ENCODE measurements around the gene PRDM7.

Gene PRDM7

DNA sequence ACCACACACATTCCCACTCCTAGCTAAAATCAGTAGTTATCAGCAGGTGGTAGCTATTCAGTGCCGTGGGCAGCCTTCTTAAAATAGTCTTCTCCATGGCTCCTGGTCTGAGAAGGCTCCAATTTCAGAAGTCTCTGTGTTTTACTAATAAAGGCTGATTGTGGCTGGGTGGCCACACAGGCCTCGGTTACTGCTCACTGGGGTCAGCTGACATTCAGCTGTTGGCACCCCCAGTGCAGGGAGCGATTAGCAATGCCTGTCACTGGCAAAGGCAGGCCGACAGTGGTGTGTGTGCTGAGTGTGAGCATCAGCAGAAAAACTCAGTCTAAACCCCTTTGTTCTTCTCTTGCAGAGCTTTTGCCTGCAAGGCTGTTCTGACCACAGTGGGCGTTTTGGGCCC is 41.2 kb downstream of the PRDM7 start:
- no peak for DNase-seq (ENCODE audit: low read depth)

DNA sequence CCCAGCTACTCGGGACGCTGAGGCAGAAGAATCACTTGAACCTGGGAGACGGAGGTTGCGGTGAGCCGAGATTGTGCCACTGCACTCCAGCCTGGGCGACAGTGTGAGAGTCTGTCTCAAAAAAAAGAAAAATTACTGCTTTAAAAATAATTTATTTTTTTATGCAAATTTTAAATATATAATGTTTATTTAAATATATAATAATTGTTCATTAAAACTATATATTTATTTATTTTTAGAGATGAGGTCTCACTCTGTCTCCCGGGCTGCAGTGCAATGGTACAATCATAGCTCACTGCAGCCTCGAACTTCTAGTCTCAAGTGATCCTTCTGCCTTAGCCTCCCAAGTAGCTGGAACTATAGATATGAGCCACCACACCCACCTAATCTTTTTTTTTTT is 42.6 kb downstream of the PRDM7 start:
- DNase-seq (ENCODE audit: low read depth), result no peak

- DNase-seq (ENCODE audit: low read depth), result no peak
These were observed 43.7 kb downstream of the PRDM7 start for GRCh38 chr16:90033387-90033786.

- DNase-seq (ENCODE audit: low read depth), result no peak
These were observed 44.3 kb downstream of the PRDM7 start for GRCh38 chr16:90032674-90033331.

DNA sequence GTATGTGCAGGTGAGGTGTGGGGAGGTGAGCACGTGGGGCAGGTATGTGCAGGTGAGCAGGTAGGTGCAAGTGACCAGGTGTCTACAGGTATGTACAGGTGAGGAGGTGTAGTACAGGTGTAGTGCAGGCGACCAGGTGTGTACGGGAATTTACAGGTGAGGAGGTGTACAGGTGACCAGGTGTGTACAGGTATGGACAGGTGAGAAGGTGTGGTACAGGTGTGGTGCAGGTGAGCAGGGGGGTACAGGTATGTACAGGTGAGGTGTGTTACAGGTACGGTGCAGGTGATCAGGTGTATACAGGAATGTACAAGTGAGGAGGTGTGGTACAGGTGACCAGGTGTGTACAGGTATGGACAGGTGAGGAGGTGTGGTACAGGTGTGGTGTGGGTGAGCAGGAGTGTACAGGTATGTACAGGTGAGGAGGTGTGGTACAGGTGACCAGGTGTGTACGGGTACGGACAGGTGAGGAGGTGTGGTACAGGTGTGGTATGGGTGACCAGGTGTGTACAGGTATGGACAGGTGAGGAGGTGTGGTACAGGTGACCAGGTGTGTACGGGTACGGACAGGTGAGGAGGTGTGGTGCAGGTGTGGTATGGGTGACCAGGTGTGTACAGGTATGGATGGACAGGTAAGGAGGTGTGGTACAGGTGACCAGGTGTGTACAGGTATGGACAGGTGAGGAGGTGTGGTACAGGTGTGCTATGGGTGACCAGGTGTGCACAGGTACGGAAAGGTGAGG is 45.0 kb downstream of the PRDM7 start:
- no peak for DNase-seq (ENCODE audit: low read depth)

DNA sequence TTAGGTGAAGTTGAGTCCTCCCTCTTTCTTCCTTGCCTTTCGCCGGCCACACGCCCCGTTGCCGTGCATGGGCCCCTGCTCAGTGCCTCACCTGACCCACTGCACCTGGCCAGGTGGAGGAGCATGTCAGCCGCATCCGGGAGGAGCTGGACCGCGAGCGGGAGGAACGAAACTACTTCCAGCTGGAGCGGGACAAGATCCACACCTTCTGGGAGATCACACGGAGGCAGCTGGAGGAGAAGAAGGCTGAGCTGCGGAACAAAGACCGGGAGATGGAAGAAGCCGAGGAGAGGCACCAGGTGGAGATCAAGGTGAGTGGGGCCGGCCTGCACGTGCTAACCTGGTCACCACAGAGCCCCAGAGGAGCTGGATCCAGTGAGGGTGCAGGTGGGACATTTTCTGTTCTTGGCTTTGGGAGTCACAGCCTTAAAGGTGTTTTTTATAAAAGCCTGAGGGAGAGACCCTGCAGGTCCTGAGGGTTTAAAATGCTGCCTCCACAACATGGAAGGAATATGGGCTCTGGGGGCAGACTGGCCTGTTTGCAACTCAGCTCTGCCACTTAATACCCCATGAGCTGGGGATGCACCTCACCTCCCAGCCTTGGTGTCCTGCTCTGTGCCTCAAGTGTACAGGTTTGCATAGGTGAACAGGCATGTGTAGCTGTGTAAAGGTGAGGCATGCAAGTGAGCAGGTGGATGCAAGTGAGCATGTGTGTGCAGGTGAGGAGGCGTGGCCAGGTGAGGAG is 45.8 kb downstream of the PRDM7 start:
- no peak for DNase-seq (ENCODE audit: low read depth)

GRCh38 chr16:90028985-90029384 is 48.1 kb downstream of the PRDM7 start:
- no peak for DNase-seq (ENCODE audit: low read depth)

DNA sequence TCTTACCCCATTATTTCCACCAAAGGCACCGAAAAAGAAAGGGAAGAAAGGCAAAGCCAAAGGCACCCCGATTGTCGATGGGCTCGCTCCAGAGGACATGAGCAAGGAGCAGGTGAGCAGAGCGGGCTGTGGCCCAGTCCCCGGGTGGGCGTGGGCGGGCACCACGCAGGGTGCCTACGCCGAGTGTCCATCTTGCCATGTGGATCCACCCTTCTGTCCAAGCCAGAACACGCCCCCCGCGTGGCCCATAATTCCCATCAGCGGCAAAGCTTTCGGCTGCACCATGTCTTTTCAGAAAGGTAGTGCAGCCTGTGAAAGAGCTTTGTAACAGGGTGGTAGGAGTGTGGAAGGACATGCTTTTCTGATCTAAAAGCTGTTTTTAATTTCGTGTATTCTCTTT is 49.5 kb downstream of the PRDM7 start:
- DNase-seq (ENCODE audit: low read depth), result no peak

DNA sequence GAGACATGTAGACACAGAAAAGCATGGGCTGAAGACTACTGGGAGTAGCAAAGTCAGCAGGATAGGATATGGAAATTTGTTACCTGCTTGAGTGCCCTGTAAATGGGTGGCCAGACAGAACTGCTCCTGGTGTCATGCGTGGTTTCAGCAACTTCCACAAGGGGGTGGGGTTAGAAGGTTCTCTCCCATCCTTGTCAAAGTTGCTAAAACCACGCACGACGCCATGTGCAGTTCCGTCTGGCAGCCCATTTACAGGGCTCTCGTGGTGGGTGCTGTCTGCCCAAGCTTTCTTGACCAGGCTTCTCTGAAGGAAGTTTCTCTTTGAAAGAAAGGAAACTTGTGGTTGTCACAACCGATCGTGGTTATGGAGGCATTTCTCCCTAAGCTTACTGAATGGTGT is 51.0 kb downstream of the PRDM7 start:
- DNase-seq (ENCODE audit: low read depth), result no peak

DNA sequence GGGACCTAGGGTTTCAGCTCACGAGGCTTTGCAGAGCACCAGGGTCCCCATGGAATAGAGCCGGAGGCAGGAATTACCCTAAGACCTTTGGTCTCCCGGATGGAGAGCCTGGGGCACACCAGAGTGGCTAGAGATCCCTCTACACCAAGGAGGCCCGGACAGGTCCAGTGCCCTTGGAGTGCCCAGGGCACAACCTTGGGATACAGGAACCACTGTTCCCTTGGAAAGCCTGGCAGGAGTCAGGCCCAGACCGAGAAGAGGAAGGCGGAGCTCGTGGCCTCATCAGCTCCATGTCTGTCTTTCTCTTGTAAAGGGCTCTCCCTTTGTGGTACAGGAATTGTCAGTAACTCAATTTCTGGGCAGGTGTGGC is 54.1 kb downstream of the PRDM7 start:
- DNase-seq (ENCODE audit: low read depth), result no peak

GRCh38 chr16:90022209-90023077 is 54.7 kb downstream of the PRDM7 start:
- peak; percentile 81 for DNase-seq (ENCODE audit: low read depth)

DNA sequence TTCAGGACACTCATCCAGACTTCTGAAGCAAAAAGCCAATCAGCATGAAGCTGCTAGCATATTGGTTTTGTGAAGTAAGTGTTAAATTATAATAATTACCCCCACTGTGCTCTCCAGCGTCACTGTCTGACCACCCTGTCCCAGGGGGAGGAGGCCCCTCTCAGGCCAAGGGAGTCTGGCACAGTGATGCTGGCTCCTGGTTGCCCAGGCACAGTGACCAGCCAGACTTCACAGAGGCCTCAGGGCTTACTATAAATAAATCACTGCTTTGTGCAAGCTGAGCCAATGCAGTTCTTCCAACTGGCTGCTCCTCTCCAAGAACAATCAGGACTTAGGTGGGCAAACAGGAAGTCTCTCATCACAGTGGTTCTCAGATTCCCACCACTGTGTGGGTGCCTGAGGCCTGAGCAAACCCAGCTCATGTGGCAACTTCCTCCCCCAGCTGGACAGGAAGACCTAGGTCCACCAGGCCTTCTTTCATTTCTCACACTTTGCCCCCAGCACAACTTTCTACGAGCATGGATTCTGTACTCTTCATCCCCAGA is 56.2 kb downstream of the PRDM7 start:
- DNase-seq (ENCODE audit: low read depth), result no peak

GRCh38 chr16:90020260-90020837 is 56.8 kb downstream of the PRDM7 start:
- no peak for DNase-seq (ENCODE audit: low read depth)

DNA sequence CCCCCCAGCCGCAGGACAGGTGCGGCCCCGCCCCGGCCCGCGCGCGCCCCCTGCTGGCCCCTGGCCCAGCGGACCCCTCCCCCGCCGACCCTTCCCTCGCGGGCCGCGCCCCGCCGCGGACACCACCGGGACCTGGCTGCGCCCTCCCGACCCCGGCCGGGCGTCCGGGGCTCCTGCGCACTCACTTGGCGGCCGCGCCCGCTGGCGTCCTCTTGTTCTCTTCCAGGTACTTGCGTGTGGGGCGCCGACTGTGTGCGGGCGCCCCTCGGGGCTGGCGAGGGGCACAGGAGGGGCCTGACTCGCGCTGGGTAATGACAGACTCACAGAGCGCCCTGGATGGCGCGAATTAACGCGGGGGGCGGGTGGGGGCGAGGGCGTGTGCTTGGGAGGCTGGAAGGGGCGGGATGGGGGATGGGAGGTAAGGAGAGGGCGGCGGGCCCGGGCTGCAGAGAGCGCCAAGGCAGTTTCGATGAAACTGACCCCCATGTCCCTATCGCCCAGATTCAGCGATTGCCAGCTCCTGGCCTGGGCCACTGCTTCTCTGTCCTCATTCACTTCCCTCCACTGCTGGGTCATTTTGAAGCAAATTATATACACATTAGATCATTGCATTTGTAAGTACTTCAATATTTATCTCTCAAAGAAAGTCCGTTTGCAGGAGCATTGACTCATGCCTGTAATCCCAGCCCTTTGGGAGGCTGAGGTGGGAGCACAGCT is 57.4 kb downstream of the PRDM7 start:
- DNase-seq (ENCODE audit: low read depth), result peak; percentile 35

GRCh38 chr16:90018652-90019542 is 58.2 kb downstream of the PRDM7 start, which contains the start of gene DBNDD1:
Gene DBNDD1, minus strand, starts transcription at chr16:90019456. Its CDS starts 115 bp downstream, at chr16:90019341.
- DNase-seq (ENCODE audit: low read depth), result no peak

DNA sequence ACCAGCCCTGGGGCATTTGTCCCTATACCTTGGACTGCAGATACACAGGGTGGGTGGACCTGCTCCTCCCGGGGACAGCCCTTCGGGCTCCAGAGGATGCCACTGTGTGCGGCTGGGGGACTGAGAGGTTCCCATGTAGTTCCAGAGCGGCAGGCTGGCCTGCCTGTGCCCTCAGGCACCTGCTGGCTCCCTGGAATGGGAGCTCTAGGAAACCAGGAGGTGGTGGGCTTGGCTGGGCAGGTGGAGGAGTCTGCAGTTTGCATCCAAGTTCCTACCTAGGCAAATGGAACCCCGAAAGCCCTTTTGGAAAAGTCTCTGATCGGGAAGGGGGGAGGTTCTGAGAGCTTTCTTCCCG is 58.9 kb downstream of the PRDM7 start:
- no peak for DNase-seq (ENCODE audit: low read depth)

- no peak for DNase-seq (ENCODE audit: low read depth)
These were observed 60.7 kb downstream of the PRDM7 start for GRCh38 chr16:90016339-90016950.

DNA sequence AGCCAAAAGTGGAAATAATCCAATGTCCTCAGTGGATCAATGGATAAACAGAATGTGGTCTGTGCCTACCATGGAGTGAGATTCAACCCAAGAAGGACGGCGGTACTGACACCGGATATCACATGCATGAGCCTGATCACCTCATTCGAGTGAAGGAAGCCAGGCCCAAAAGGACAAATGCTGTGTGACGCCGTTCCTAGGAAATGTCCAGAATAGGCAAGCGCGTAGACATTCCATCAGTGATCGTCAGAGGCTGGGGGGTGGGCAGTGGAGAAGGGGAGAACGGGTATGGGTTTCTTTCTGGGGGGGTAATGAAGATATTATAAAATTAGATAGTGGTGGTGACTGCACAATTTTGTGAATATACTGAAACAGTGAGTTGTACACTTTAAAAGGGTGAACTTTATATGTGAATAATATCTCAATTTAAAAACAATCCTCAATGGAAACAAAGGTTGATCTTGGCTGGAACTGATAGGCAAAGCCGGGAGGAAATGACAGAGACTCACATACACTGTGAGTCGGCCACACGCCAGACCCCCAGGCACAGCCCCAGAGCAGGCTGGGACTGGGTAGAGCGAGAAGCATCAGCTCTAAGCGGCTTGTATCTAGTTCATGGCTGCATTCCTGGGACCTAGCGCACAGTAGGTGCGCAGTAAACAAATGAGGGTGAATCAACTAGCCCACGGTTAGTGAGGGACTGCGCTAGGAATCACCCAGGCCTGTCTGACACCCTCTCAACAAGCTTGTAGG is 61.4 kb downstream of the PRDM7 start:
- DNase-seq (ENCODE audit: low read depth), result no peak
